ENCODE results near the gene IRF1.
A peak's percentile ranks its signal among the peaks of the same experiment; 100 is the strongest.

Gene IRF1

DNA sequence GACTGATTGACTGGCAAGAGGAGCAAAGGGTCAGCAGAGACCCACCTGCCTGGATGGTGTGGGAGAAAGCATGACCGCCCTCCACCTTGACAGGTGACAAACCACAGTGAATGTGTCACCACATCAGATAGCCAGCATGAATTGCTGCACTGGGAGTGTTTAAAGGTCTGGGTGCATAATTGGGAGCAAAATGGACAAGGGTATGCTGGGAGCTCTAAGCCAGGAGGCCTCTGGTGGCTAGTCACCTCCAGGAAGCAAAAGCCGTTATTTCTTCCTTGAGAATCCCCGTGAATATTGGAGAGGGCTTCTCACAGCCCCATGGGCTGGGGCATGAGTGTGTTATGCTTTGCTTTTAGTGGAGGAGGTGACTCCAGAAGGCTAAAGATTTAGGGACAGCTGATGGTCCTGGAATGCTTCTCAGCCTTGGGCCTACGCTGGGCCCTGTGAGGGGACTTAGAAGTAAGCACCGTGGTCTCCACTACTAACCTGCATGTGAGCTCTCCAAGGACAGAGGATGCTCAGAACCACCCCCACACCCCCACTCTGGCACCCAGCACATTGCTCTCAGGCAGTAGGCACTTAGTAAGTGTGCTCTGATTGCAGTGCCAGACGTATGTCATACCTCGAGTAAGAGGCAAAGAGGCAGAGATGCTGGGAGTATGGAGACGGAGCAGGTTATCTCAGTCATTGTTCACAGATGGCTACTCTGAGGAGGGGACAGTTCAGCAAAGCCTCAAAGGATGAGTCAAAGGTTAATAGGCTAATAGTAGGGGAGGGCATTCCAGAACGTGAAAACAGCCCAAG lies 9.1 kb upstream of the IRF1 start:
- no peaks in the 10 kb centered on the region for H3K27me3 ChIP-seq
- H3K27ac ChIP-seq, result peak overlapping the region; percentile 88
- no peaks in the 10 kb centered on the region for H3K36me3 ChIP-seq
- peaks cover 0 to 39% (median 37%) of the 10 kb centered on the region in 4 donors for H3K4me1 ChIP-seq
- no peak overlapping the region for H3K4me3 ChIP-seq
- intact Hi-C loops (cut with DNase I; ENCODE audit: low total_unique reads), result loop anchor here (2.0 to 10.0 kb wide), 2 partner anchors 85 to 113 kb away; no protein-coding TSS in a partner anchor
- TF ChIP-seq, protein P1, sequence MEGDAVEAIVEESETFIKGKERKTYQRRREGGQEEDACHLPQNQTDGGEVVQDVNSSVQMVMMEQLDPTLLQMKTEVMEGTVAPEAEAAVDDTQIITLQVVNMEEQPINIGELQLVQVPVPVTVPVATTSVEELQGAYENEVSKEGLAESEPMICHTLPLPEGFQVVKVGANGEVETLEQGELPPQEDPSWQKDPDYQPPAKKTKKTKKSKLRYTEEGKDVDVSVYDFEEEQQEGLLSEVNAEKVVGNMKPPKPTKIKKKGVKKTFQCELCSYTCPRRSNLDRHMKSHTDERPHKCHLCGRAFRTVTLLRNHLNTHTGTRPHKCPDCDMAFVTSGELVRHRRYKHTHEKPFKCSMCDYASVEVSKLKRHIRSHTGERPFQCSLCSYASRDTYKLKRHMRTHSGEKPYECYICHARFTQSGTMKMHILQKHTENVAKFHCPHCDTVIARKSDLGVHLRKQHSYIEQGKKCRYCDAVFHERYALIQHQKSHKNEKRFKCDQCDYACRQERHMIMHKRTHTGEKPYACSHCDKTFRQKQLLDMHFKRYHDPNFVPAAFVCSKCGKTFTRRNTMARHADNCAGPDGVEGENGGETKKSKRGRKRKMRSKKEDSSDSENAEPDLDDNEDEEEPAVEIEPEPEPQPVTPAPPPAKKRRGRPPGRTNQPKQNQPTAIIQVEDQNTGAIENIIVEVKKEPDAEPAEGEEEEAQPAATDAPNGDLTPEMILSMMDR (IDR thresholded peaks at IDR 0.05), result no peak
- H3K9me3 ChIP-seq, result no peaks in the 10 kb centered on the region
- DNase-seq, result peak in 1 of 2 donors; percentile 39

DNA sequence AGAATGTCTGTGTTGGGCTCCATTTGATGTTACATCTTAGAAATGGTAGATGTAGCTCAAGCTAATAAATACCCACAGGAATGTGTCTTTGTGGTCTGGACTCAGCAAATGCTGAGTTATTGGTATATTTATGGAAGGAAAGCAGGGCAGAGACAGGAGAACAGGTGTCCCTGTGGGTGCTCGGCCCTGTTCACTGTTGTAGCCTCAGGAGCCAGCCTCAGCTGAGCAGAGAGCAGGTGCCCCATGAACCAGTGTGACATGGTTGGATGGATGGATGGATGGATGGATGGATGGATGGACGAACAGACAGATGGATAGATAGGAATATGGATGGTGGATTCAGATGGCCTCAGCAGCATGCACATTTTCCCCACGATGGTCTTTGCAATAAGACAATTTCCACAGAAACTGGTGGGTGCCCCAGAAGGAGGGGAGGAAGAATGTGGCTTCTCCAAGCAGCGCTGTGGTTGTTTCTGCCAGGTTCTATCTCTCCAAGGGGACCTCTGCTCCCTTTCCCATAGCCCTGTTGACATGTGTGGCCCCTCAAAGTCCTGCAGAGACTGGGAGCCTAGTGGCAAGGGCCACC lies 8.2 kb upstream of the IRF1 start:
- Histone ChIP-seq H3K27ac (peak overlapping the region; percentile 88), H3K36me3 (no peaks in the 10 kb centered on the region), H3K4me1 (peaks cover 0 to 42% (median 38%) of the 10 kb centered on the region in 4 donors), H3K27me3 (no peaks in the 10 kb centered on the region), H3K4me3 (no peak overlapping the region), H3K9me3 (no peaks in the 10 kb centered on the region)
- TF ChIP-seq, protein P1 (IDR thresholded peaks at IDR 0.05), result no peak
- intact Hi-C loops (cut with DNase I; ENCODE audit: low total_unique reads), result loop anchor here (10.0 kb wide), 1 partner anchor 84 kb away; no protein-coding TSS in a partner anchor
- peak in 1 of 2 donors; percentile 48 for DNase-seq

DNA sequence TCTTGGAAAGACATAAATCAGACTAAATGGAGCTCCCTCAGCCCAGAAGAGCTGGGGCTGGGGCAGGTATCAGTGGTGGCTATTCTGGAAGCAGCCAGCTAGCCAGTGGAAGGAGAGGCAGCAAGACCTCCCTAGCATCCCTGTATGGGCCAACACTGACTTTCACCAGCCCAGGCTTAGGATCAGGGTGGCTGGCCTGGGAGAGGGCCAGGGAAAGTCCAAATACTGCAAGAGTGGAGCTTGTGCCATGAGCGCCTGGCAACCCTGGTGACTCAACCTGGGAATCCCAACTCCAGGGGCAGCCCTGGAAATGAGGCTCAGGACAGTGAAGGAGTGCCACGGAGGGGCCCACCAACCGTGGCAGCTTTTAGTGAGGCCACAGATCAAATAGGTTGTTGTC lies 7.6 kb upstream of the IRF1 start:
- Histone ChIP-seq H3K4me3 (no peak overlapping the region), H3K27ac (peak overlapping the region; percentile 88), H3K27me3 (no peaks in the 10 kb centered on the region), H3K36me3 (no peaks in the 10 kb centered on the region), H3K4me1 (peaks cover 0 to 42% (median 38%) of the 10 kb centered on the region in 4 donors), H3K9me3 (no peaks in the 10 kb centered on the region)
- intact Hi-C loops (cut with DNase I; ENCODE audit: low total_unique reads), result loop anchor here (10.0 kb wide), 1 partner anchor 83 kb away; no protein-coding TSS in a partner anchor
- TF ChIP-seq, protein P1 (IDR thresholded peaks at IDR 0.05), result no peak
- peak; percentile 68 to 91 for DNase-seq

DNA sequence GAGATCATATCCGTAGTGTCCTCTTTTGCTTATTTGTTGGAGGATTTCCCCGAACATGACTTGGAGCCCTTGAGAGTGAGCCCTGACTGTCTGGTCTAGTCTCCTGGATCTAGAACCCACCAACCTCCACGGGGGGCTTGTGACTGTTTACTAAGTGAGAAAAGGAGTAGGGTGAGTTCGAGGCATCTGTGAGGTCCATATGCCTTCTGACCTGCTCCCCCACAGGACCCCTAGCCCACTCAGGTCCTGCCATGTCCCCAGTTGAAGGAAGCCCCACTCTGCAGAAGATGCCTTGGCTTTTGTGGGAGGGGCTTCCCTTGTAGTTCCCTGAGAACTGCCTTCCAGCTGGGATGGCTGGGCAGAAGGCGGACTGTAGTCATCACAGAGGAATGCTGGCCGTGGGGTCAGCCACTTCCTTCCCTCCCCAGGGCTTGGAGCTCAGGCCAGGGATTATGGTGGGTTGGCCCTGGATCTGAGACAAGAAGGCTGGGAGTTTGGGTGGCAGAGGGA lies 7.0 kb upstream of the IRF1 start:
- H3K4me3 ChIP-seq, result peak overlapping the region; percentile 66 to 67
- TF ChIP-seq, protein P1 (IDR thresholded peaks at IDR 0.05), result no peak
- DNase-seq, result peak; percentile 80 to 93
- peak overlapping the region; percentile 88 for H3K27ac ChIP-seq
- peaks cover 0 to 42% (median 38%) of the 10 kb centered on the region in 4 donors for H3K4me1 ChIP-seq
- no peaks in the 10 kb centered on the region for H3K36me3 ChIP-seq
- H3K9me3 ChIP-seq, result no peaks in the 10 kb centered on the region
- intact Hi-C loops (cut with DNase I; ENCODE audit: low total_unique reads), result loop anchor here (10.0 kb wide), 1 partner anchor 83 kb away; no protein-coding TSS in a partner anchor
- H3K27me3 ChIP-seq, result no peaks in the 10 kb centered on the region

DNA sequence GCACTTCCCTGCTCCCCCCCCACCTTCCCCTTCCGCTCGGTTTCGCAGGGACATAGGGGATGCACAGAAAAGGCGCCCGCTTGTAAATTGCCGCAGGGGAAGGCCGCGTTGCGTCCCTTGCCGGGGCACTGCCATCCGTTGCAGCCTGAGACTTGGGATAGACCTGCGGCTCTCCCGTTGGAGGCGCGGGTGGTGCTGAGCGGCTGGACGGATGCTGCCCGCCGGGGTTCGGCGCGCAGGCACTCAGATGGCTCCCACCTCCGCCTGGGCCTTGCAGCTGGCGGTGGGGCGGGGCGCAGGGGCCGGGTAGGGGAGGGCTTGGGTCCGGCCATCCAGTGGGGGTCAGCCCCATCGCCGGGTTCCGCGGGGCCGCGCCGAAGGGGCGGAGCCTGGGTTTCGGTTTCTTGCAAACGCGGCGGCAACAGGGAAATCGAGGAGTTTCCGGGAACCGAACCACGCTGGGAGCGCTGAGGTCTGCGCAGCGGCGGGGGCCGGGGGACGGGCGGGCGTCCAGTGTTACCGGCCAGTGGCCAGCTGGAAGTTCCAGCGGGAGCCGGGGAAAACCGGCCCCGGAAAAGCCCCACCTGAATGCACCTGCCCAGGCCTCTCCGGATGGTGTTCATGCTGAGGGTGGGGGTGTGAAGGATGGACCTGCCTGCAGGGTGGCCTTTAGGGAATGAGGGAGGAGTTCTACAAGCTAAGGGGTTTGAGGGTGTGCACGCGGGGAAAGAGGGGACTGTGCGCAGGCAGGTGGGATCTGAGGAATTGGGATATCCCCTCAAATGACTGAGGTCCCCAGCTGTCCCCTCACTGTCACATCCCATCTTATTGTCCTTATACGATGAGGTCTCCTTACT lies 6.3 kb upstream of the IRF1 start:
- Histone ChIP-seq H3K36me3 (no peaks in the 10 kb centered on the region), H3K27me3 (no peaks in the 10 kb centered on the region), H3K9me3 (no peaks in the 10 kb centered on the region), H3K27ac (peak overlapping the region; percentile 88), H3K4me3 (peak overlapping the region; percentile 66 to 67), H3K4me1 (peaks cover 0 to 45% (median 40%) of the 10 kb centered on the region in 4 donors)
- intact Hi-C loops (cut with DNase I; ENCODE audit: low total_unique reads), result loop anchor here (10.0 kb wide), 1 partner anchor 82 kb away; no protein-coding TSS in a partner anchor
- TF ChIP-seq, protein P1 (IDR thresholded peaks at IDR 0.05), result peak in 1 of 2 experiments; percentile 2
- peak; percentile 88 to 94 for DNase-seq

Measured in tibial artery (tissue), 4 donors.